HEK293T (cell line): Measurements from ENCODE around the gene NECAB2.

Experiments
- CTCF ChIA-PET: fragments of 350-600 bp; formaldehyde crosslinking; extraction: SDS; loops from one replicate; lab custom pipeline; 2021; ENCODE audit warnings: antibody characterized with exemption, inconsistent platforms; lab: Yijun Ruan, JAX
- POLR2A ChIA-PET: fragments of 350-600 bp; formaldehyde crosslinking; extraction: SDS; loops from one replicate; lab custom pipeline; 2020; ENCODE audit warnings: antibody characterized with exemption, inconsistent platforms; lab: Yijun Ruan, JAX
- DNase-seq: peaks from one replicate; pipeline ENCODE4 v3.0.0; 2012; ENCODE audit warnings: mixed read lengths; ENCODE audit errors: extremely low spot score
- ARNT ChIP-seq: fragments of 450-650 bp; IDR thresholded peaks from 2 replicates; pipeline ENCODE4 v1.6.1; 2017; ENCODE audit warnings: mild to moderate bottlenecking
- BHLHE40 ChIP-seq: fragments of 450-650 bp; IDR thresholded peaks from 2 replicates; pipeline ENCODE4 v1.6.1; 2016; ENCODE audit warnings: mild to moderate bottlenecking, moderate library complexity, borderline replicate concordance
- CTBP1 ChIP-seq: fragments of 450-650 bp; IDR thresholded peaks from 2 replicates; pipeline ENCODE4 v1.6.1; 2016; ENCODE audit warnings: borderline replicate concordance
- ELF4 ChIP-seq: fragments of 450-650 bp; IDR thresholded peaks from 2 replicates; pipeline ENCODE4 v1.6.1; 2017; ENCODE audit warnings: antibody characterized with exemption
- FOXA1 ChIP-seq: fragments of 450-650 bp; IDR thresholded peaks from 2 replicates; pipeline ENCODE4 v1.6.1; 2016; ENCODE audit warnings: mild to moderate bottlenecking
- FOXK2 ChIP-seq: fragments of 450-650 bp; IDR thresholded peaks from 2 replicates; pipeline ENCODE4 v1.6.1; 2016; ENCODE audit warnings: mild to moderate bottlenecking
- FOXM1 ChIP-seq: fragments of 450-650 bp; IDR thresholded peaks from 2 replicates; pipeline ENCODE4 v1.6.1; 2017; ENCODE audit warnings: mild to moderate bottlenecking, borderline replicate concordance
- HDGF ChIP-seq: fragments of 450-650 bp; IDR thresholded peaks from 2 replicates; pipeline ENCODE4 v1.6.1; 2017; ENCODE audit warnings: antibody characterized with exemption, borderline replicate concordance
- L3MBTL2 ChIP-seq: fragments of 450-650 bp; conservative IDR thresholded peaks from 2 replicates; pipeline ENCODE4 v1.6.1; 2016; ENCODE audit warnings: mild to moderate bottlenecking
- LEF1 ChIP-seq: fragments of 450-650 bp; IDR thresholded peaks from 2 replicates; pipeline ENCODE4 v1.6.1; 2017; ENCODE audit warnings: mild to moderate bottlenecking, borderline replicate concordance
- NFRKB ChIP-seq: fragments of 450-650 bp; IDR thresholded peaks from 2 replicates; pipeline ENCODE4 v1.6.1; 2016; ENCODE audit warnings: mild to moderate bottlenecking, moderate library complexity
- PKNOX1 ChIP-seq: fragments of 450-650 bp; IDR thresholded peaks from 2 replicates; pipeline ENCODE4 v1.6.1; 2016
- SP1 ChIP-seq: fragments of 450-650 bp; IDR thresholded peaks from 2 replicates; pipeline ENCODE4 v1.6.1; 2017
- SUZ12 ChIP-seq: fragments of 450-650 bp; IDR thresholded peaks from 2 replicates; pipeline ENCODE4 v1.6.1; 2016; ENCODE audit warnings: mild to moderate bottlenecking
- TARDBP ChIP-seq: fragments of 450-650 bp; IDR thresholded peaks from 2 replicates; pipeline ENCODE4 v1.6.1; 2016
- ZNF384 ChIP-seq: fragments of 450-650 bp; IDR thresholded peaks from 2 replicates; pipeline ENCODE4 v1.6.1; 2016

Gene NECAB2

GRCh38 chr16:83967838-83968305, at the start of gene NECAB2:
Gene NECAB2, plus strand, starts transcription at chr16:83968244. Its CDS starts 405 bp downstream, at chr16:83968649.
- TF ChIP-seq FOXM1 (no peak), SP1 (no peak), PKNOX1 (peak; percentile 77), CTBP1 (peak; percentile 63; the same call in 1 of the 2 replicates), NFRKB (no peak)
- CTCF ChIA-PET: no interaction called here
- POLR2A ChIA-PET: no interaction called here
- peak; percentile 81 for DNase-seq

- ChIA-PET POLR2A (no interaction called here), CTCF (no interaction called here)
- no peak for DNase-seq
- no peak for TF ChIP-seq SUZ12
- TF ChIP-seq ELF4: no peak
- no peak for TF ChIP-seq FOXM1
- TF ChIP-seq LEF1: no peak
- no peak for TF ChIP-seq PKNOX1
- TF ChIP-seq BHLHE40: no peak
- no peak for TF ChIP-seq L3MBTL2
- no peak for TF ChIP-seq ARNT
- no peak for TF ChIP-seq FOXK2
- no peak for TF ChIP-seq SP1
- TF ChIP-seq HDGF: no peak
- TF ChIP-seq CTBP1: no peak
- TF ChIP-seq TARDBP: no peak
- TF ChIP-seq NFRKB: no peak
- TF ChIP-seq ZNF384: no peak
- TF ChIP-seq FOXA1: no peak
Measured at GRCh38 chr16:83920894-83921491, 47.1 kb upstream of the NECAB2 start.

GRCh38 chr16:83923581-83924365, 44.3 kb upstream of the NECAB2 start:
- no peak for DNase-seq
- POLR2A ChIA-PET: no interaction called here
- TF ChIP-seq FOXK2: no peak
- TF ChIP-seq SP1: no peak
- no peak for TF ChIP-seq L3MBTL2
- TF ChIP-seq BHLHE40: no peak
- no peak for TF ChIP-seq LEF1
- TF ChIP-seq FOXA1: no peak
- no peak for TF ChIP-seq PKNOX1
- no peak for TF ChIP-seq CTBP1
- no peak for TF ChIP-seq TARDBP
- no peak for TF ChIP-seq ELF4
- no peak for TF ChIP-seq SUZ12
- no peak for TF ChIP-seq ARNT
- TF ChIP-seq NFRKB: no peak
- CTCF ChIA-PET: interaction anchor here (0.6 kb wide), 1 partner anchor 243 kb away, joined by 3 read pairs; no protein-coding TSS in a partner anchor

GRCh38 chr16:83924686-83925085, 43.4 kb upstream of the NECAB2 start:
- DNase-seq: no peak
- CTCF ChIA-PET: interaction anchor here (0.6 kb wide), 1 partner anchor 242 kb away, joined by 3 read pairs; no protein-coding TSS in a partner anchor
- POLR2A ChIA-PET: no interaction called here
- TF ChIP-seq BHLHE40 (no peak), FOXA1 (no peak), ARNT (no peak), ELF4 (no peak), SP1 (no peak), SUZ12 (no peak), NFRKB (no peak), FOXK2 (no peak), FOXM1 (no peak), LEF1 (no peak), ZNF384 (no peak)

GRCh38 chr16:83925095-83925905, 42.7 kb upstream of the NECAB2 start:
- DNase-seq: no peak
- CTCF ChIA-PET: interaction anchor here (1.5 kb wide), 1 partner anchor 13 kb away, joined by 3 read pairs; no protein-coding TSS in a partner anchor
- TF ChIP-seq PKNOX1: no peak
- TF ChIP-seq FOXA1: no peak
- no peak for TF ChIP-seq ARNT
- TF ChIP-seq HDGF: no peak
- TF ChIP-seq FOXK2: no peak
- no peak for TF ChIP-seq TARDBP
- TF ChIP-seq SP1: no peak
- no peak for TF ChIP-seq BHLHE40
- no peak for TF ChIP-seq CTBP1
- POLR2A ChIA-PET: no interaction called here
